Testis (tissue), 3 donors: ENCODE measurements around the gene ARID1B. TPM values are rescaled to one million over a fixed set of nuclear protein-coding genes. Genes with fewer than 3 reads are reported as not detected.

Source experiments
- DNase-seq: peaks from one replicate; pipeline ENCODE4 v3.0.0-alpha.2; 2019
- H3K27ac ChIP-seq, 2 donors: fragments of 200-600 bp; sonication (generic); one replicate each; pipeline ENCODE4 v1.5.1; 2019
- H3K27me3 ChIP-seq: fragments of 200-600 bp; sonication (generic); one replicate; pipeline ENCODE4 v1.5.1; 2019
- H3K36me3 ChIP-seq: fragments of 200-600 bp; sonication (generic); one replicate; pipeline ENCODE4 v1.5.1; 2017; ENCODE audit warnings: low read depth; ENCODE audit errors: missing control alignments
- H3K4me1 ChIP-seq: fragments of 200-600 bp; sonication (generic); one replicate; pipeline ENCODE4 v1.5.1; 2019
- H3K4me3 ChIP-seq, 2 donors: fragments of 200-600 bp; sonication (generic); one replicate each; pipeline ENCODE4 v1.5.1; 2017 to 2019
- H3K9me3 ChIP-seq: fragments of 200-600 bp; sonication (generic); one replicate; pipeline ENCODE4 v1.5.1; 2017
- CTCF ChIP-seq, 3 experiments: fragments of 450-650 bp in 2 of 3; fragments of 200-600 bp in 1 of 3; sonication (generic) in 1 of 3; IDR thresholded peaks; one replicate each; pipeline ENCODE4 v1.5.1; 2016 to 2019; ENCODE audit warnings: antibody characterized with exemption in 3 of 3, mild to moderate bottlenecking in 2 of 3, moderate library complexity in 1 of 3
- POLR2A ChIP-seq: fragments of 450-650 bp; IDR thresholded peaks from one replicate; pipeline ENCODE4 v1.6.1; 2017; ENCODE audit warnings: antibody characterized with exemption, mild to moderate bottlenecking, moderate library complexity
- WGBS, 2 donors: methylation state at CpG; one replicate each; pipeline ENCODE4 v1.1.5; 2018; 5-methylcytosine and 5-hydroxymethylcytosine counted together
- intact Hi-C: fragments of 100-400 bp; cut with DNase I; formaldehyde crosslinking; loops from one replicate; pipeline ENCODE4 v1.15.1; 2023; ENCODE audit warnings: low total_unique reads
- polyA plus RNA-seq: library from polyadenylated mRNA; stranded (reverse); fragments of 350-450 nt; fragmentation: Illumina TruSeq; extraction: RNeasy Lipid Tissue Mini Kit (QIAGEN cat#74804); gene quantifications from one replicate; pipeline ENCODE4 v1.2.3, GENCODE V29; 2014; ENCODE audit warnings: low read depth, low replicate concordance; ENCODE audit not compliant: insufficient read depth
- total RNA-seq, 2 donors: library from RNA; depleted of rRNA; stranded (reverse); fragments of >200 nt; gene quantifications; one replicate each; pipeline ENCODE4 v1.2.3, GENCODE V29; 2016

The ARID1B gene
- total and polyA plus RNA-seq, 3 donors from 2014 or later = 26.2 to 126 (median 103) TPM

- Histone ChIP-seq H3K27ac (no peak overlapping the region), H3K9me3 (no peaks in the 10 kb centered on the region), H3K4me1 (no peaks in the 10 kb centered on the region), H3K36me3 (no peaks in the 10 kb centered on the region), H3K27me3 (no peaks in the 10 kb centered on the region), H3K4me3 (no peak overlapping the region)
- WGBS, 2 donors = 61% methylated on average over 7 of the region's 7 CpGs
- no peak for DNase-seq
- intact Hi-C loops = no loop called here
- TF ChIP-seq POLR2A (no peak), CTCF (IDR thresholded peaks at IDR 0.05) (no peak)
Observed at GRCh38 chr6:157068691-157069324, 291.6 kb downstream of the ARID1B start.

- no peaks in the 10 kb centered on the region for H3K4me1 ChIP-seq
- 96% methylated on average over 5 of the region's 5 CpGs for WGBS, 2 donors
Observed at GRCh38 chr6:157069585-157069984, 292.4 kb downstream of the ARID1B start.

GRCh38 chr6:157070403-157071107 is 293.4 kb downstream of the ARID1B start:
- WGBS, 2 donors = 57 to 59% methylated on average over 8 of the region's 8 CpGs
- TF ChIP-seq POLR2A (no peak), CTCF (IDR thresholded peaks at IDR 0.05) (no peak)
- Histone ChIP-seq H3K27me3 (no peaks in the 10 kb centered on the region), H3K4me1 (no peaks in the 10 kb centered on the region), H3K4me3 (no peak overlapping the region), H3K27ac (no peak overlapping the region), H3K36me3 (no peaks in the 10 kb centered on the region), H3K9me3 (no peaks in the 10 kb centered on the region)
- intact Hi-C loops = no loop called here
- DNase-seq = no peak

More at GRCh38 chr6:157069585-157069984, 292.4 kb downstream of the ARID1B start:
- intact Hi-C loops = no loop called here
- TF ChIP-seq POLR2A (no peak), CTCF (IDR thresholded peaks at IDR 0.05) (no peak)
- DNase-seq = no peak
- Histone ChIP-seq H3K36me3 (no peaks in the 10 kb centered on the region), H3K27me3 (no peaks in the 10 kb centered on the region), H3K4me3 (no peak overlapping the region), H3K9me3 (no peaks in the 10 kb centered on the region), H3K27ac (no peak overlapping the region)

GRCh38 chr6:157072128-157072527 is 294.9 kb downstream of the ARID1B start:
- Histone ChIP-seq H3K27me3 (no peaks in the 10 kb centered on the region), H3K36me3 (no peaks in the 10 kb centered on the region), H3K4me1 (no peaks in the 10 kb centered on the region), H3K9me3 (no peaks in the 10 kb centered on the region), H3K4me3 (no peak overlapping the region), H3K27ac (no peak overlapping the region)
- intact Hi-C loops = no loop called here
- DNase-seq = no peak
- 85 to 94% methylated on average over 2 of the region's 2 CpGs for WGBS, 2 donors
- TF ChIP-seq CTCF (IDR thresholded peaks at IDR 0.05) = no peak
- TF ChIP-seq POLR2A = no peak

DNA sequence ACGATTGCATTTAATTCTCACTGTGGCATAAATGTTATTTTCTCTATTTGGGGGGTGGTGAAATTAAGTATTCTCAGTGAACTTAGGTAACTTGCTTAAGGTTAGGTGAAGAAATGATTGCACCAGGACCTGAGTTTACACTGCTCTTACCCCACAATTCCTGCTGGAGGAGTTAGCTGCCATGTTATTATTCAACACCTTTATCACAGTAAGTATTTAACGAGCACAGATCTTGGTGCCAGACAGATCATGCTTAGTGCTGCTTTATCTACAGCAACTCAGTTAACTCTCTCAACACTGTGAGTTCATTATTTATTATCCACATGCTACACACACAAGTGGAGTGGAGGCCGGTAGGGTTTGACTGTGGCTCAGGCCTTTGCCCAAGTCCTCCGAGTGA is 296.4 kb downstream of the ARID1B start:
- 64 to 66% methylated on average over 4 of the region's 4 CpGs for WGBS, 2 donors
- no peak for DNase-seq
- no peak for TF ChIP-seq CTCF (IDR thresholded peaks at IDR 0.05)
- no peak for TF ChIP-seq POLR2A
- Histone ChIP-seq H3K36me3 (no peaks in the 10 kb centered on the region), H3K4me3 (no peak overlapping the region), H3K9me3 (no peaks in the 10 kb centered on the region), H3K27ac (no peak overlapping the region), H3K27me3 (no peaks in the 10 kb centered on the region), H3K4me1 (no peaks in the 10 kb centered on the region)
- intact Hi-C loops = no loop called here
